Left ventricle myocardium inferior (tissue), 1 donor: Measurements from ENCODE around the gene PLPP7. TPM values are rescaled to one million over a fixed set of nuclear protein-coding genes. Genes with fewer than 3 reads are reported as not detected.
"Not testable (repeated sequence)": the region's sequence is repeated elsewhere in the genome, so short reads cannot be mapped to it uniquely, and the experiment has no call there.

ENCODE experiments used
- DNase-seq: peaks from one replicate; pipeline ENCODE4 v3.0.0-alpha.2; 2020
- H3K27ac ChIP-seq: fragments of 200-600 bp; replicated peaks from 2 replicates; pipeline ENCODE4 v1.8.0; 2021
- H3K27me3 ChIP-seq: fragments of 200-600 bp; 2 replicates; pipeline ENCODE4 v1.8.0; 2021; ENCODE audit warnings: low read depth
- H3K36me3 ChIP-seq: fragments of 200-600 bp; 2 replicates; pipeline ENCODE4 v1.8.0; 2021
- H3K4me1 ChIP-seq: fragments of 200-600 bp; 2 replicates; pipeline ENCODE4 v1.8.0; 2021
- H3K4me3 ChIP-seq: fragments of 200-600 bp; 2 replicates; pipeline ENCODE4 v1.8.0; 2021; ENCODE audit warnings: mild to moderate bottlenecking, moderate library complexity
- H3K9me3 ChIP-seq: fragments of 200-600 bp; replicated peaks from 2 replicates; pipeline ENCODE4 v1.8.0; 2021
- intact Hi-C: fragments of 100-400 bp; cut with micrococcal nuclease; formaldehyde crosslinking; loops from one replicate; pipeline ENCODE4 v1.11.0; 2022
- total RNA-seq: library from RNA; stranded (reverse); fragmentation: NEBNext Ultra II Directional; extraction: Animal tissue kit (Norgen Biotek cat#: 25700); gene quantifications from one replicate; pipeline ENCODE4 v1.2.1, GENCODE V29; 2021
- TF ChIP-seq, protein P1 (sequence below): fragments of 200-600 bp; IDR thresholded peaks from 2 replicates; pipeline ENCODE4 v1.8.0; 2021; ENCODE audit warnings: antibody characterized with exemption, mild to moderate bottlenecking, borderline replicate concordance
- donor health status: DM: no; HTN: yes; CAD: no; lungs with severe emphysema.

PLPP7 gene
- total RNA-seq, 1 donor from 2014 or later: 120 TPM

DNA sequence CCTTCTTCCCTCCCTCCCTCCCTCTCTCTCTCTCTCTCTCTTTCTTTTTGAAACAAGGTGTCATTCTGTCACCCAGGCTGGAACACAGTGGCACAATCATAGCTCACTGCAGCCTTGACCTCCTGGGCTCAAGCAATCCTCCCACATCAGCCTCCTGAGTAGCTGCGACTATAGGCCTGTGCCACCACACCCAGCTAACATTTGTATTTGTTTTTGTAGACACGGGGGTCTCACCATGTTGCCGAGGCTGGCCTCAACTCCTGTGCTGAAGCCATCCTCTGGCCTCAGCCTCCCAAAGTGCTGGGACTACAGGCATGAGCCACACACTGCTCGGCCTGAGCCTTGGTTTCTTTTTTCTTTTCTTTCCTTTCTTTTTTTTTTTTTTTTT lies 45.8 kb downstream of the PLPP7 start:
- TF ChIP-seq, protein P1, sequence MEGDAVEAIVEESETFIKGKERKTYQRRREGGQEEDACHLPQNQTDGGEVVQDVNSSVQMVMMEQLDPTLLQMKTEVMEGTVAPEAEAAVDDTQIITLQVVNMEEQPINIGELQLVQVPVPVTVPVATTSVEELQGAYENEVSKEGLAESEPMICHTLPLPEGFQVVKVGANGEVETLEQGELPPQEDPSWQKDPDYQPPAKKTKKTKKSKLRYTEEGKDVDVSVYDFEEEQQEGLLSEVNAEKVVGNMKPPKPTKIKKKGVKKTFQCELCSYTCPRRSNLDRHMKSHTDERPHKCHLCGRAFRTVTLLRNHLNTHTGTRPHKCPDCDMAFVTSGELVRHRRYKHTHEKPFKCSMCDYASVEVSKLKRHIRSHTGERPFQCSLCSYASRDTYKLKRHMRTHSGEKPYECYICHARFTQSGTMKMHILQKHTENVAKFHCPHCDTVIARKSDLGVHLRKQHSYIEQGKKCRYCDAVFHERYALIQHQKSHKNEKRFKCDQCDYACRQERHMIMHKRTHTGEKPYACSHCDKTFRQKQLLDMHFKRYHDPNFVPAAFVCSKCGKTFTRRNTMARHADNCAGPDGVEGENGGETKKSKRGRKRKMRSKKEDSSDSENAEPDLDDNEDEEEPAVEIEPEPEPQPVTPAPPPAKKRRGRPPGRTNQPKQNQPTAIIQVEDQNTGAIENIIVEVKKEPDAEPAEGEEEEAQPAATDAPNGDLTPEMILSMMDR: no peak
- intact Hi-C loops: loop anchor here (10.0 kb wide), 1 partner anchor 101 kb away; no protein-coding TSS in a partner anchor
- no peaks in the 10 kb centered on the region for H3K27me3 ChIP-seq
- H3K4me1 ChIP-seq: peaks cover 36% of the 10 kb centered on the region
- no peak overlapping the region for H3K4me3 ChIP-seq
- H3K9me3 ChIP-seq: no peaks in the 10 kb centered on the region
- H3K27ac ChIP-seq: peak overlapping the region; percentile 86
- DNase-seq: peak; percentile 7
- no peaks in the 10 kb centered on the region for H3K36me3 ChIP-seq

DNA sequence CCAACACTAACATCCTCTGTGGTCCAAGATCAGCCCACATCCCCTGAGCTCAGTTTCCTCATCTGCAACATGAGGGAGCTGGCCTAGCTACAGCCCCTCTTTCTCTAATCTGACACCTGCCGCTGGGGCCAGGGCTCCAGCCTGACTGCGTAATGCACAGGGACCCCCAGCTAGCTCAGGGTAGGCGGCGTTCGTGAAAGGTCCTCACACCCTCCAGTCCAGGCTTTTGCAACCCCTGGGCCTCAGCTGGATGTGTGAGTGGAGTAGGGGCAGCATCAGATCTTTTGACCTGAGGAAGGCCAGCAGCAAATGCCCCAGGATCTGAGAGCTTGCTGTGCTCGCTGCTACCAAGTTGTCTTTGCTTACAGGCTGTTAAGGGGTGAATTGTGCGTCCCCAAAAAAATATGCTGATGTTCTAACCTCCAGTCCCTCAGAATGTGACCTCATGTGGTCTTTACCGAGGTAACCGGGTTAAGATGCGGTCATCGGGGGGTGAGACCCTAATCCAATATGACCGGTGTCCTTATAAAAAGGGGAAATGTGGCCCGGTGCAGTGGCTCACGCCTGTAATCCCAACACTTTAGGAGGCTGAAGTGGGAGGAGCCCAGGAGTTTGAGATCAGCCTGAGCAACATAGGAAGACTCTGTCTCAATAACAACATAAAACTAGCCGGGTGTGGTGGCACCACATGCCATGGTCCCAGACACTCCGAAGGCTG lies 47.8 kb downstream of the PLPP7 start:
- intact Hi-C loops: loop anchor here (10.0 kb wide), 1 partner anchor 102 kb away; no protein-coding TSS in a partner anchor
- Histone ChIP-seq H3K27ac (no peak overlapping the region), H3K27me3 (no peaks in the 10 kb centered on the region), H3K4me3 (no peak overlapping the region), H3K4me1 (peaks cover 27% of the 10 kb centered on the region), H3K36me3 (no peaks in the 10 kb centered on the region), H3K9me3 (no peaks in the 10 kb centered on the region)
- DNase-seq: peak; percentile 3
- TF ChIP-seq, protein P1: no peak

DNA sequence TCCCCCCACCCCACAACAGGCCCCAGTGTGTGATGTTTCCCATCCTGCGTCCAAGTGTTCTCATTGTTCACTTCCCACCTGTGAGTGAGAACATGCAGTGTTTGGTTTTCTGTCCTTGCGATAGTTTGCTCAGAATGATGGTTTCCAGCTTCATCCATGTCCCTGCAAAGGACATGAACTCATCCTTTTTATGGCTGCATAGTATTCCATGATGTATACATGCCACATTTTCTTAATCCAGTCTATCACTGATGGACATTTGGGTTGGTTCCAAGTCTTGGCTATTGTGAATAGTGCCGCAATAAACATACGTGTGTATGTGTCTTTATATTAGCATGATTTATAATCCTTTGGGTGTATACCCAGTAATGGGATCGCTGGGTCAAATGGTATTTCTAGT lies 49.7 kb downstream of the PLPP7 start:
- not testable (repeated sequence) for H3K27me3 ChIP-seq, H3K27ac ChIP-seq, DNase-seq, H3K4me3 ChIP-seq, H3K9me3 ChIP-seq, H3K36me3 ChIP-seq
- H3K4me1 ChIP-seq: peaks cover 18% of the 10 kb centered on the region
- intact Hi-C loops: loop anchor here (10.0 kb wide), 1 partner anchor 104 kb away; no protein-coding TSS in a partner anchor

DNA sequence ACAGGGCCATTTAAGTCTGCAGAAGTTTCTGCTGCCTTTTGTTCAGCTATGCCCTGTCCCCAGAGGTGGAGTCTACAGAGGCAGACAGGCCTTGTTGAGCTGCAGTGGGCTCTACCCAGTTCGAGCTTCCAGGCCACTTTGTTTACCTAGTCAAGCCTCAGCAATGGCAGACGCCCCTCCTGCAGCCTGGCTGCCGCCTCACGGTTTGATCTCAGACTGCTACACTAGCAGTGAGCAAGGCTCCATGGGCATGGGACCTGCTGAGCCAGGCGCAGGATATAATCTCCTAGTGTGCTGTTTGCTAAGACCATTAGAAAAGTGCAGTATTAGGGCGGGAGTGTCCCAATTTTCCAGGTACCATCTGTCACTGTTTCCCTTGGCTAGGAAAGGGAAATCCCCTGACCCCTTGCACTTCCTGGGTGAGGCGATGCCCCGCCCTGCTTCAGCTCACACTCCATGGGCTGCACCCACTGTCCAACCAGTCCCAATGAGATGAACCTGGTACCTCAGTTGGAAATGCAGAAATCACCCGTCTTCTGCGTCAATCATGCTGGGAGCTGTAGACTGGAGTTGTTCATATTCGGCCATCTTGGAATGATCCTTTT lies 55.5 kb downstream of the PLPP7 start:
- H3K9me3 ChIP-seq, H3K4me1 ChIP-seq, H3K4me3 ChIP-seq, H3K36me3 ChIP-seq, intact Hi-C loops, DNase-seq, H3K27me3 ChIP-seq, H3K27ac ChIP-seq: not testable (repeated sequence)

DNA sequence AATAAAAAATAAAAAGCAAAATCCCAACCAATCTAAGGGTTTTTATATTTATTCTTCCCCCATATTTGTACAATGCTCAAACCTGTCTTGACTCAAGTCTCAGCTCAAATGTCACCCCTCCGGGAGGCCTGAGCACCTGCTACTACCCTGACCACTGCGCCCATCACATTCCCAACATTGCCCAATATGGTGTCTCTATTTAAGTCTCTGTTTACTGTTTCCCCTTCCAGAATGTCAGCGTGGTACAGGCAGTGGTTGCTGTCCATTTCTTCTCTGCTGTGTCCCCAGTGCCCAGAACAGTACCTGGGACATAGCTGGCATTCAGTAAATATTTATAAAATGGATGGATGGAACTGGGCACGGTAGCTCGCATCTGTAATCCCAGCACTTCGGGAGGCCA lies 57.0 kb downstream of the PLPP7 start:
- Histone ChIP-seq H3K36me3 (no peaks in the 10 kb centered on the region), H3K9me3 (no peaks in the 10 kb centered on the region), H3K27me3 (no peaks in the 10 kb centered on the region), H3K27ac (no peak overlapping the region), H3K4me3 (no peak overlapping the region), H3K4me1 (peaks cover 12% of the 10 kb centered on the region)
- TF ChIP-seq, protein P1: no peak
- intact Hi-C loops: no loop called here
- DNase-seq: no peak

DNA sequence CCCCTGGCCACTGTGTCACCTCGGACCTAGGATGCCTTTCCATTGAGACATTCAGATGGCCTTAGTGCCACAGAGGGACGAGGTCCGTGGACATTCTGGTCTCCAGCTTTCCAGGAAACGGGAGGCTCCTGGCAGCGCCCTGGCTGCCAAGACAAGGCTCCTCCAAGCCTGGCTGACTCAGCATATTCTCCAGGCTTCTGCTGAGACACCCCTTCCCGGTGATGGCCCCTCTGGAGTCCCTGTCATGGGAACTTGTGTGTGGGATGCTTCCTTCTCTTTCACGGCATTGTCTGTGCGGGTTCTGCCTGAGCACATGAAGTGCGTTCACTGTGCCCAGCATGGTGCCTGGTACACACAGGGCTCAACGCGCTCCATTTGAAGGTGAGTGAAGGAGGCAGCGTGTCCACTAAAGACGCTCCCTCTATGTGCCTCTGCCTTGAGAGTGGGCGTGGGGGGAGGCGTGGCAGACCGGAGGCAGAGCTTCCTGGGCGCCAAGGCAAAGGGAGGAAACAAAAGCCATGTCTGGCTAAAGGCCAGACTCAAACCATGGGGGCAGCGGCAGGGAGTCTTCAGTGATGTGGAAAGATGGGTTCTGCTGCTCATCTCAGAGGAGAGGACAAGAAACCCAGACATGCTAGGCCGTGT lies 58.0 kb downstream of the PLPP7 start:
- TF ChIP-seq, protein P1: no peak
- Histone ChIP-seq H3K4me1 (peaks cover 12% of the 10 kb centered on the region), H3K9me3 (no peaks in the 10 kb centered on the region), H3K36me3 (no peaks in the 10 kb centered on the region), H3K27ac (no peak overlapping the region), H3K4me3 (no peak overlapping the region), H3K27me3 (no peaks in the 10 kb centered on the region)
- intact Hi-C loops: no loop called here
- DNase-seq: no peak
